Frontal cortex (tissue), 4 donors: ENCODE results near the gene FAM81A. TPM values are rescaled to one million over a fixed set of nuclear protein-coding genes. Genes with fewer than 3 reads are reported as not detected.
"Not testable (repeated sequence)": the region's sequence is repeated elsewhere in the genome, so short reads cannot be mapped to it uniquely, and the experiment has no call there.

Experiments
- DNase-seq, 2 donors: peaks; one replicate each; pipeline ENCODE4 v3.0.0; 2012; ENCODE audit warnings: low spot score in 2 of 2
- FAIRE-seq: peaks from 2 replicates; lab custom pipeline; 2012; peaks lifted over from hg19 to GRCh38; lab: Jason Lieb, UNC
- total RNA-seq: library from RNA; depleted of rRNA; stranded (reverse); fragments of >200 nt; gene quantifications from one replicate; pipeline ENCODE4 v1.2.3, GENCODE V29; 2014
- donor health status: control.
- donor health status: control.
- donor health status: control.

The FAM81A gene
- total RNA-seq, 1 donor from 2014 or later = 42.8 TPM

DNA sequence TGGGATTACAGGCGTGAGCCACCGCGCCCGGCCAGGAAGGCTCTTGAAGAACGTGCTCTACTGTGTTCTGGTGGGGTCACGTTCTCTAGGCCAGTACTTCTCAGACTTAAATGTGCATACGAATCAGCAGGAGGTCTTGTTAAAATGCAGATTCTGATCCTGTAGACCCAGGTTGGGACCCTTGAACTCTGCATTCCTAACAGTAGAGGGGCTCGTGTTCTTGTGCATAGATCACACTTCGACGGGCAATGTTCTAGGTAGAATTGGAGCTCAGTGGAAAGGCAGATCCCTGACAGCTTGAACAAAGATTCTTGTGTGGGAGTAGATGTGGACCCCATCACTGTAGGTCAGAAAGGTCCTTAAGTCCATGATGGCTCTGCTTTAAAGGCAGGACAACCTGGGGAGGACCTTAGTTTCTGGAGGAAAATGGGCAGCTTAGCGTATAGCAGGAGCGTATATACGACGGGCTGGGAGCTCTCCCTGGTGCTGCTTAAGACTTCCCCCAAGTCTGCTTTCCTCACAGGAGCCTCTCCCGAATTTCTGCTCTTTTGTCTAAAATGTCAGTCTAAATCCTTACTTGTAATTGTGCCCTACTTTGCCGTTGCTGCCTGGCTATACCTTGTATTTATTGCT lies 16.9 kb upstream of the FAM81A start:
- FAIRE-seq (no peak), DNase-seq (no peak)

- FAIRE-seq (no peak), DNase-seq (no peak)
Observed at GRCh38 chr15:59424616-59425015, 13.4 kb upstream of the FAM81A start.

DNA sequence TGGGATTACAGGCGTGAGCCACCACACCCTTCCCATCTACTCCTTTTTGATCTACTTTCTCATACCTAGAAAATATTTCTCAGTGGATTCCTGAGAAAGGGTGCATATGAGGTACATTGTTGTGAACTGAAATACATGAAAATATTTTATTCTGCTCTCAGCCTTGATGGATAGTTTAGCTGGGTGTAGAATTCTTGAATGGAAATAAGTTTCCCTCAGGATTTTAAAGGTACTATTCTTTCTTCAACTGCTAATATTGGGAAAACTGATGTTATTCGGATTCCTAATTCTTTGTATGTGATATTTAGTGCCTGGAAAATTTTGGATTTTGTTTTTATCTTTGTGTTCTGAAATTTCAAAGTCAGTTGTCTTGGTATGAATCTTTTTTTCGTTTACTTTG lies 9.1 kb upstream of the FAM81A start:
- not testable (repeated sequence) for DNase-seq, FAIRE-seq

DNA sequence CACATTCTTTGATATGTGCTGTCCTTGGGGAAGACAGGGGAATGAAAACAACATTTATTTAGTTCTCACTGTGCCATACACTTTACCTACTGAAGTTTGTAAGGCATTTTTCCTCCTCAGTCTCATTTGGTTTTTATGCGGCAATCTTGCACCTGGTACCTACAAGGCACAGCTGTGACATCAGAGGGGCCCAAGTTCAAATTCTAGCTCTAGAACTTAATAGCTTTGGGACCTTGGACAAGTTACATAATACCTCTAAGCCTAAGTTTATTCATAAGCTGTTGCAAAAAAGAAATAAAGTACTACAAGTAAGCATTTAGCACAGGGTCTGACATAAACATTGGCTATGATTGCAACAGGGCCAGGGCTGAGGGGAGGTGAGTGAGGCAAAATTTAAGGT lies 5.6 kb upstream of the FAM81A start:
- no peak for FAIRE-seq
- DNase-seq = no peak

GRCh38 chr15:59434481-59434880 lies 3.5 kb upstream of the FAM81A start:
- no peak for FAIRE-seq

DNA sequence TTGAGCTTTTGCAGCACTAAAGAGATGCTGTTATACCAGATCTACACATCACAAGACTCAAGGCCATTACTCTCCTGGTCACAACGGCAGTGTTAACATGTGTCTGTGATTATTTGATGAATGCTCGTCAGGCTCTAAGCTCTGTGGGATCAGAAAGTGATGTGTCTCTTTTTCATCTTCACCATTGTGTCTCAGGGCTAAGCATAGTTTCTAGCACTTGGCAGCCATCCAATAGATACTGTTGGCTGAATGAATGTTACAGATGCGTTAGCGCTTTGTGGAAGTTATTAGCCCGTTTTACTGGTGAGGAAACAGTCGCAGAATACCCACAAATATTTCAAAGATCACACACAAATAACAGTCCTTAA lies 1.2 kb upstream of the FAM81A start:
- FAIRE-seq = no peak
- no peak for DNase-seq

More at GRCh38 chr15:59434481-59434880, 3.5 kb upstream of the FAM81A start:
- no peak for DNase-seq

- no peak for FAIRE-seq
- no peak for DNase-seq
Observed at GRCh38 chr15:59437142-59437816, 707 bp upstream of the FAM81A start.

GRCh38 chr15:59438625-59439290 lies 772 bp downstream of the FAM81A start:
- DNase-seq (no peak), FAIRE-seq (no peak)

DNA sequence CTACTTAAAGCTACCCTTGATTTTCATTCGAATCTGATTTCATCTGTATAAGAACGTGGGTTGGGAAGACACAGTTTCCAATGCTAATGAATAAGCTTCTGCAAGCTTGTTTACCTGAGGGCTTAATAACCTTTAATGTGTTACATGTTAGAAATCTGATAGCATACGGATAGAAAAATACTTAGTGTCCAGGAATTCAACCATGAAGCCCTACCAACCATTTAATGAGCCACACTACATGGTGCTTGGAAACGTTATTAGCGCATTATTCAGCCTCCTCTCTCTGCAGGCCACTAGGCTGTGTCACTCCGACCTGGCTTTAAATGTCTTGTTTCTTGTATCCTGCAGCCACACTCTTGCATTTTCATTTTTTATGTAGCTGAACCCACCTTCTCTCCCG lies 1.6 kb downstream of the FAM81A start:
- DNase-seq (no peak), FAIRE-seq (no peak)

DNA sequence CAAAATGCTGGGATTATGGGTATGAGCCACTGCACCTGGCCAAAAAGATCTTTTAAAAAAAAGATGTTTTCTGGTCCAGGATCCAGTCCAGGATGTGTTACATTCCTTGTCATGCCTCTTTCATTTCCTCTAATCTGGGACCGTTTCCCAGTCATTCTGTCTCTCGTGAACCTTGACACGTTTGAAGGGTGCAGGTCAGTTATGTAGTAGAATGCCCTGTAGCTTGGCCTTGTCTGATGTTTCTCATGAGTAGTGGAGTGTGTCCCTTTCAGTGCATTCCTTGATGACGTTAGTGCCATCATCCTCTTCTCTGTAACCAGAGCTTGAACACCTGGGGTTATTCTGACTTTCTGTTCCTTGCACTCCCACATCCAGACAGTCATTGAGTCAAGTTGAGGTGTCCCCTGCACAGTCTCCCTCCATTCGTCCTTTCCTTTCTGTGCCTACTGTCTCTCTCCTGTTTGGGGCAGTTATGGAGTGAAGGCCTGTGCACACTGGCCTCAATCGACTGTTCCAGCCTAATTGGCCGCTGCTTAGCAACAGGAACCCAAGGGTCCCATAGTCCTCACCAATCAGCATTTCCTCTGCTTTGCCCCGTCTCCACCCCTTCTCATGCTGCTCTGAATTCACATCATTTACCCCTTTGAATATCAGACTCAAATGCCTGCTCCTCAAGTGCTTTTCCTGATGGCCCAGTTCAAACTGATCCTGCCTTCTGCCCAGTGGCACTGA lies 5.5 kb downstream of the FAM81A start:
- no peak for FAIRE-seq
- DNase-seq = no peak

GRCh38 chr15:59444081-59444835 lies 6.3 kb downstream of the FAM81A start:
- DNase-seq (no peak), FAIRE-seq (no peak)

- DNase-seq = no peak
- no peak for FAIRE-seq
Observed at GRCh38 chr15:59444980-59445545, 7.1 kb downstream of the FAM81A start.

- FAIRE-seq (no peak), DNase-seq (no peak)
Observed at GRCh38 chr15:59446232-59446957, 8.4 kb downstream of the FAM81A start.

DNA sequence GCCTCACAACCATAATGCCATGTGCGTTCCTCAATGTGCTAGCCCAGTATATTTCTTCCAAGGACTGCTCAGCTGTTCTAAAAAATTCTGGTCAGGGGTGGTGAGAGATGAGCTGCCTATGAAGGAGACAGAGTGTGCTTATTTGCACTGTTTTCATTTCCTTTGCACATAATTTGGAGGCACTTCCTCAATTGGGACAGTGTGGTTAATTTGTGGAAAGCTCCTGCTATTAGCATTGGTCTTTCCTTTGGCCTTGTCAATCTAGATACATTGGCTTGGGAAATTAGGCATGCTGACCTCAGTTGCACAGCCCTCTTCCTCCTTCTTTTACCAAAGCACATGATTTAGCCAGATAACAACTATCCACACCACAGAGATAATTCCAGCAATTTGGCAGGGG lies 9.4 kb downstream of the FAM81A start:
- DNase-seq (no peak), FAIRE-seq (no peak)

GRCh38 chr15:59448871-59449270 lies 10.9 kb downstream of the FAM81A start:
- no peak for DNase-seq
- FAIRE-seq = no peak

GRCh38 chr15:59453474-59454215 lies 15.7 kb downstream of the FAM81A start:
- no peak for FAIRE-seq

GRCh38 chr15:59456114-59456513 lies 18.1 kb downstream of the FAM81A start:
- FAIRE-seq (no peak), DNase-seq (no peak)

More at GRCh38 chr15:59453474-59454215, 15.7 kb downstream of the FAM81A start:
- DNase-seq = no peak

DNA sequence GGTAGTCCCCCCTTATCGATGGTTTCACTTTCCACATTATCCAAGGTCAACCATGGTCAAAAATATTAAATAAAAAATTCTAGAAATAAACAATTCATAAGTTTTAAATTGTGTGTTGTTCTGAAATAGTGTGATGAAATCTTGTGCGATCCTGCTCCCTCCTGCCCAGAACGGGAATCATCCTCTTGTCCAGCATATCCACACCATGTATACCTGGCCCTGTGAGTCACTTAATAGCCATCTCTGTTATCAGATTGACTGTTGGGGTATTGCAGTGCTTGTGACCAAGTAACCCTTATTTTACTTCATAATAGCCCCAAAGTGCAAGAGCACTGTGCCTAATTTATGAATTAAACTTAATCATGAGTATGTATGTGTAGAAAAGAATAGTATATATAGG lies 19.1 kb downstream of the FAM81A start:
- FAIRE-seq (no peak), DNase-seq (no peak)
